ENCODE measurements around the gene MUC13.

Gene MUC13

DNA sequence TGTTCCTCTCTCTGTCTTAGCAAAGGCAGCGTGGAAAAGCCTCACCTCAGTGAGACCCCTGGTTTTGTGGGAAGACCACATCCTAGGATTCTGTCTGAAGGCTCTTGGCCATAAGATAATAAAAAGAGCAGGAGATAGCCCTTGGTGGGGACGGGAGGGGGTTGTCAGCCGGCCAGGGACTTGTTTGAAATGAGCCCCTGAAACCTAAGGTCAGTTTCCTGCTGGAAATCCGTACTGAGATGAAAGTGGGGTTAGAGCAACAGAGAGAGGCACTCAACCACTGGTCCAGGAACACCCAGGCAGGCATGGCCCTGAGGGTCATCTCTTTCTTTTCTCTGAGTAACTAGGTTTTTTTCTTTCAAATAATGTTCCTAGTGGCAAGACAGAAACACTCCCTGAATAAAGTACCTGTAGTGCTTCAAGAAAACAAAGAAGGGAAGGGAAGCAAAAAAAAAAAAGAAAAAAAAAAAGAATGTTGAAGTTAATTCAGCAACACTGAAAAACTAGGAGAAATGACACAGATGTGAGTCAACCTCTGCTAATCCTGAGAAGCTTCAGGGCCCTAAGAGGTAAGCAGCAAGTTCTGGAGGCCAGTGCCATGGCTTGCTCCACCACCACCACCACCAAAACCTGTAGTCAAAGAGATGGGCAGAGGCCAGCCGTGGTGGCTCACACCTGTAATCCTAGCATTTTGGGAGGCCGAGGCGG, 50.6 kb downstream of the MUC13 start:
- TF ChIP-seq FOXP2 (optimal IDR thresholded peaks at IDR 0.05; ENCODE audit: borderline replicate concordance, extremely low read depth, extremely low read length, insufficient read depth) (no peak), POLR2AphosphoS5 (IDR thresholded peaks at IDR 0.05; ENCODE audit: low read depth, low read length) (no peak), TAF1 (IDR thresholded peaks at IDR 0.05; ENCODE audit: borderline replicate concordance, insufficient read depth, low read length) (no peak), REST (IDR thresholded peaks at IDR 0.05; ENCODE audit: insufficient read depth in 1 of 2, low read depth in 2 of 2, low read length in 2 of 2) (no peak), SIN3A (IDR thresholded peaks at IDR 0.05; ENCODE audit: borderline replicate concordance, insufficient read depth, low read length) (no peak)

- TF ChIP-seq POLR2AphosphoS5 (IDR thresholded peaks at IDR 0.05; ENCODE audit: low read depth, low read length) (no peak), TAF1 (IDR thresholded peaks at IDR 0.05; ENCODE audit: borderline replicate concordance, insufficient read depth, low read length) (no peak), FOXP2 (optimal IDR thresholded peaks at IDR 0.05; ENCODE audit: borderline replicate concordance, extremely low read depth, extremely low read length, insufficient read depth) (no peak), SIN3A (IDR thresholded peaks at IDR 0.05; ENCODE audit: borderline replicate concordance, insufficient read depth, low read length) (no peak), REST (IDR thresholded peaks at IDR 0.05; ENCODE audit: insufficient read depth in 1 of 2, low read depth in 2 of 2, low read length in 2 of 2) (no peak)
These were observed 51.5 kb downstream of the MUC13 start for GRCh38 chr3:124882816-124883747.

DNA sequence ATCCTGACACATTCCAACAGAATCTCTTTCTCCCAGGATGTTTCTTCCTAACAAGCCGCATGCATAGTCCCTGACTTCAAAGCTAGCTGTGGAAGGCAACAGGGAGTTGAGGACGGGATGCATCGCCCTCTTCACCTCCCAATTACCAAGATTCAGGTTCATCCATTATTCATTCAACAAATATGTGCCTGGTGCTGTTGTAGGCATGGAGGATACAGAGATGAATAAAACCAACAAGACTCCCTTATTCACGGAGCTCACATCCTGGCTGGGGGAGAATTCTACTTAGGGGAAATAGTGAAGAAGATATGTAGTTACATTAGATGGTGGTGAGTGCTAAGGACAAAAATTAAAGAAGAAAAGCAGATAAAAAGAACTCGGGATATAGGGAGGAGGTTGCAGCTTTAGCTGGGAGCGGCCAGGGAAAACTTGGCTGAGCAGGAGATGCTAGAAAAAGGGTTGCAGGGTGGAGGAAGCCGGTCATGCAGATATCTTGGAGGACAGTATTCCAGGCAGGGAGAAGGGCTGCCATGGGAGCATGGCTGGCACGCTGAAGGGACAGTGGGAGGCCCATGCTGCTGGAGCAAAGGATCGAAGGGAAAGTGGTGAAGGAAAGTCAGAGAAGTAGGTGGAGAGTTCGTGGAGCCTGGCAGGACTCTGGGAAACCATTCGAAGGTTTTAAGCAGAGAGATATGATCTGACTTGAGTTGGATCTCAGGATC, 52.4 kb downstream of the MUC13 start:
- TF ChIP-seq FOXP2 (optimal IDR thresholded peaks at IDR 0.05; ENCODE audit: borderline replicate concordance, extremely low read depth, extremely low read length, insufficient read depth) (no peak), SIN3A (IDR thresholded peaks at IDR 0.05; ENCODE audit: borderline replicate concordance, insufficient read depth, low read length) (no peak)

DNA sequence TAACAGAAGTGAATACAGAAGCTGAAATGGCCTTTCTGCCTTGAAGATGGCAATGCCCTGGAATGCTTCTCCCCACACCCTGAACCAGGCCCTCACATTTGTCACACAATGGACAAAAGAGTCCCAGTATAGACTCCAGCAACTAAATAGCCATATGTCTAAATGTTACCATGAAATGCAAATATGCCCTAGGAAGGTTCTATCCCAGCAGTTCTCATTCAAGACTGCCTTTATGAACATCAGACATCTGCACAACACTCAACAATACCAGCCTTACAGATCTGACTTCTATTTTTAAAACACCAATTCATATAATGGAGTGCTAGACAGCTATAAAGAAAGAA, 55.2 kb downstream of the MUC13 start:
- TF ChIP-seq POLR2AphosphoS5 (IDR thresholded peaks at IDR 0.05; ENCODE audit: low read depth, low read length) (no peak), REST (IDR thresholded peaks at IDR 0.05; ENCODE audit: insufficient read depth in 1 of 2, low read depth in 2 of 2, low read length in 2 of 2) (no peak), FOXP2 (optimal IDR thresholded peaks at IDR 0.05; ENCODE audit: borderline replicate concordance, extremely low read depth, extremely low read length, insufficient read depth) (no peak), TAF1 (IDR thresholded peaks at IDR 0.05; ENCODE audit: borderline replicate concordance, insufficient read depth, low read length) (no peak), SIN3A (IDR thresholded peaks at IDR 0.05; ENCODE audit: borderline replicate concordance, insufficient read depth, low read length) (no peak)
